GM21576 (cell line): Measurements from ENCODE around the gene SEC31A.
"Not testable (repeated sequence)": the region's sequence is repeated elsewhere in the genome, so short reads cannot be mapped to it uniquely, and the experiment has no call there.

ENCODE experiments used
- ATAC-seq: cut with Tn5 transposase; IDR thresholded peaks from one replicate; pipeline ENCODE4 v1.9.1; 2021; ENCODE audit warnings: mild to moderate bottlenecking, moderate library complexity; ENCODE audit not compliant: unreplicated experiment

Gene SEC31A

GRCh38 chr4:82850684-82851083, 40.3 kb downstream of the SEC31A start:
- no peak for ATAC-seq

GRCh38 chr4:82848706-82849105, 42.2 kb downstream of the SEC31A start:
- ATAC-seq, result no peak

GRCh38 chr4:82842593-82842992, 48.4 kb downstream of the SEC31A start:
- ATAC-seq, result no peak

GRCh38 chr4:82839624-82840023, 51.3 kb downstream of the SEC31A start:
- no peak for ATAC-seq

GRCh38 chr4:82833696-82834313, 57.1 kb downstream of the SEC31A start:
- no peak for ATAC-seq

- ATAC-seq, result not testable (repeated sequence)
Observed at GRCh38 chr4:82833060-82833459, 57.9 kb downstream of the SEC31A start.

- ATAC-seq, result no peak
Observed at GRCh38 chr4:82825425-82825824, 65.5 kb downstream of the SEC31A start.

- no peak for ATAC-seq
Observed at GRCh38 chr4:82823062-82823461, 67.9 kb downstream of the SEC31A start.

GRCh38 chr4:82820689-82821088, 70.3 kb downstream of the SEC31A start:
- ATAC-seq, result no peak

- ATAC-seq, result no peak
Observed at GRCh38 chr4:82818664-82819662, 72.0 kb downstream of the SEC31A start.

- not testable (repeated sequence) for ATAC-seq
Observed at GRCh38 chr4:82816874-82817273, 74.1 kb downstream of the SEC31A start.

GRCh38 chr4:82814034-82814433, 76.9 kb downstream of the SEC31A start:
- ATAC-seq, result no peak

- no peak for ATAC-seq
Observed at GRCh38 chr4:82811838-82812341, 79.1 kb downstream of the SEC31A start.

- ATAC-seq, result no peak
Observed at GRCh38 chr4:82811392-82811791, 79.6 kb downstream of the SEC31A start.

GRCh38 chr4:82810176-82810575, 80.8 kb downstream of the SEC31A start:
- no peak for ATAC-seq

- ATAC-seq, result no peak
Observed at GRCh38 chr4:82809619-82810018, 81.3 kb downstream of the SEC31A start.

- ATAC-seq, result no peak
Observed at GRCh38 chr4:82803746-82804145, 87.2 kb downstream of the SEC31A start.

GRCh38 chr4:82802911-82803310, 88.0 kb downstream of the SEC31A start:
- ATAC-seq, result no peak

- no peak for ATAC-seq
Observed at GRCh38 chr4:82801910-82802521, 88.9 kb downstream of the SEC31A start.

GRCh38 chr4:82799006-82799881, 91.7 kb downstream of the SEC31A start:
- ATAC-seq, result no peak
